LNCAP (cell line): ENCODE results near the gene SLC35C1.
A peak's percentile ranks its signal among the peaks of the same experiment; 100 is the strongest.

Experiments used
- TF ChIP-seq, protein P1 (sequence below): fragments of 450-650 bp; IDR thresholded peaks from 2 replicates; pipeline ENCODE4 v1.5.1; 2017; ENCODE audit warnings: mild to moderate bottlenecking

SLC35C1 gene

DNA sequence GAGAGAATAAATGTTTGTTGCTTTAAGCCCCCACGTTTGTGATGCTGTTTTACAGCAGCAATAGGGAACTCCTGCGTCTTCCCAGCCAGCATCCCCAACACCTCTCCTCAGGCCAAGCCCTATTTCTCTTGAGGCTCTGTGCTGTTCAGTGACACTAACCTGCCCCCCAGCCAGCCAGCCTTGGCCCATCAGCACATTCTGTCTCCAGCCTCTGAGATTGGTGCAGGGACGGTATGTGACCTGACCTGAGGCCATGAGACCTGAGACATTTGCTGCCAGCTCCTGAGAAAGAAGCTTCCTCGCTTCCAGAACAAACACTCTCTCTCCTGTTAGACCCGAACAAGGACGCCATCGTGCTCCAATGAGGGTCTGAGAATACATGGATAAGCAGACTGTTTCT is 38.5 kb upstream of the SLC35C1 start:
- TF ChIP-seq, protein P1, sequence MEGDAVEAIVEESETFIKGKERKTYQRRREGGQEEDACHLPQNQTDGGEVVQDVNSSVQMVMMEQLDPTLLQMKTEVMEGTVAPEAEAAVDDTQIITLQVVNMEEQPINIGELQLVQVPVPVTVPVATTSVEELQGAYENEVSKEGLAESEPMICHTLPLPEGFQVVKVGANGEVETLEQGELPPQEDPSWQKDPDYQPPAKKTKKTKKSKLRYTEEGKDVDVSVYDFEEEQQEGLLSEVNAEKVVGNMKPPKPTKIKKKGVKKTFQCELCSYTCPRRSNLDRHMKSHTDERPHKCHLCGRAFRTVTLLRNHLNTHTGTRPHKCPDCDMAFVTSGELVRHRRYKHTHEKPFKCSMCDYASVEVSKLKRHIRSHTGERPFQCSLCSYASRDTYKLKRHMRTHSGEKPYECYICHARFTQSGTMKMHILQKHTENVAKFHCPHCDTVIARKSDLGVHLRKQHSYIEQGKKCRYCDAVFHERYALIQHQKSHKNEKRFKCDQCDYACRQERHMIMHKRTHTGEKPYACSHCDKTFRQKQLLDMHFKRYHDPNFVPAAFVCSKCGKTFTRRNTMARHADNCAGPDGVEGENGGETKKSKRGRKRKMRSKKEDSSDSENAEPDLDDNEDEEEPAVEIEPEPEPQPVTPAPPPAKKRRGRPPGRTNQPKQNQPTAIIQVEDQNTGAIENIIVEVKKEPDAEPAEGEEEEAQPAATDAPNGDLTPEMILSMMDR: no peak

DNA sequence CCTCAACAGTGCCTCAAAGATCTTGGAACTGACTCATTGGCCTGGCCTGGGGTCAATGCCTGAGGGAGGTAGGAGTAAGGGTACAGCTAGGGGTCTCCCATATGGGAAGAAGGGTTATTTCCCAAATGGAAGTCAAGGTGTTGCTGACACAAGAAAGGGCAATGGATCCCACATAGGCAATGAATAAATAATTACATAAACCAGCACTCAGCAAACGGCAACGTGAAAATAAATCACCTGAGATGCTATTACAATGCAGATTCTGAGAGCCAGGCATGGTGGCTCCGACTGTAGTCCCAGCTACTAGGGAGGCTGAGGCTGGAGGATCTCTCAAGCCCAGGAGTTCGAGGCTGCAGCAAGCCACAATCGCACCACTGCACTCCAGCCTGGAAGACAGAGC is 36.5 kb upstream of the SLC35C1 start:
- TF ChIP-seq, protein P1: no peak

DNA sequence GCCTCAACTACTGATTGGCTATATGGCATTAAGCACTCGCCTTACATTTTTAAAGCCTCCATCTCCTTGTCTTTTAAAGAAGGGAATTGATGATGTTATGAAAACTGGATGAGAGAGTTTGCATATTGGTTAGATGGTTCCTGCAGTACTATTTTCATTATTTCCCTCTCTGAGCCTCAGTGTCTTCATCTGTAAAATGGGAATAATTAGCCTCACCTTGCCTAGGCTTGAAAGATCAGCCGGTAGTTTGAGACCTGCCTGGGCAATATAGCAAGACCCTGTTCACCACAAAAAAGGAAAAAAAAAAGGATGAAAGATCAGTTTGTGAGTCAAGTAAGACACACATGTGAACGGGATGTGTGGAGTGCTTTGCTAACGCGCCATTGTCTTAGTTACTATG is 35.0 kb upstream of the SLC35C1 start:
- TF ChIP-seq, protein P1: no peak

DNA sequence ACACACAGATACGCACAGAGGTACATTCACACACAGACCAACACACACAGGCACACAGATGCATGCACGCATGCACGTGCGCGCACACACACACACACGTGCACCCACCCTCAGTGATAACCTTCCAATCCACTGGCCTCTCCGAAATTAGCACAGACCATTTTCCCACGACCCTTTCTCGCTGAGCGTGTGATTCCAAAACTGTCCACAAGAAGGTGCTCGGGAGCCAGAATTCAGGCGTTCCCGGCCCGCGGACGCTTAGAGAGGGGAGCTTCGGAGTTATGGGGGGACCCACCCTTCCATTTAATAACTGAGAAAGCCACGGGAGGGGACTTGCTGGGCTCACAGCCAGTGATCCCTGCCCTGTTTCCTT is 33.8 kb upstream of the SLC35C1 start:
- TF ChIP-seq, protein P1: peak; percentile 88

DNA sequence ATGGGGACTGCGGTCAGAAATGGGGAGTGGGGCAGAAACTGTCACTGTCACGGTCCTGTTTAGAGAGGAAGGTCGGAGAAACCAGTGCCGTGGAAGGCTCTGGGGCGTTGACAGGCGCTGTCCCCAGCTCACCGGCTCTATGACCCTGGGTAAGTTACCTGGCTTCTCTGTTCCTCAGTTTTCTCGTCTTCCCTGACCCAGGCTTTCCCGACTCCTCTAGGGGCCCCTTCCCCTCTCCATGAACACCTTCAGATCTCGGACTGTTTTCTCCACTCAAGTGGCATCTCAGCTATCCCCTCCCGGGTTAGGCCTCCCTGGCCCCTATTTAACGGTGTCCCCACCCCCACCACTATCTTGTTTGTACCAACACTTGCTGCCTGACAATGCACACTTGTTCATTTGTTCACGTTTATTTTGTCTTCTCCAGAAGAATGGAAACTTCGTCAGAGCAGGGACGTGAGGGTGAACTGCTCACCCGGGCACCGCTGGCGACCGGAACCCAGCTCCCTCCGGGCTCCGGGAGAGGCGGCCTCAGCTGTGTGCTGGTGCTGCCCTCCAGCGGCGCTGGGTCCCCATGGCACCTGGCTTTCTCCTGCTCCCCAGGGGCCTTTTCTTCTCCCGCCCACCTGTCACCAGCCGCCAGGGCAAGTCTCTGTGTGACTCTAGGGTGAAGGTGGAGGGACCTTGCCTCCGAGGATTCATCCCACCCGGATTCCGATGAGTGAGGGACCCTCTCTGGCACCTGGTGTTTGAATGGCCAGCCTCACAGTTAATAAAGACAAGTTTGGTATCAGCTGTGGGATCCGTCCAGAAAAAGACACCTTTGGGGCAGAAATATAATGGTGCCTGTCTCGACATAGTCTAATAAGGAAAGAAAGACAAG is 33.1 kb upstream of the SLC35C1 start:
- TF ChIP-seq, protein P1: peak; percentile 97

DNA sequence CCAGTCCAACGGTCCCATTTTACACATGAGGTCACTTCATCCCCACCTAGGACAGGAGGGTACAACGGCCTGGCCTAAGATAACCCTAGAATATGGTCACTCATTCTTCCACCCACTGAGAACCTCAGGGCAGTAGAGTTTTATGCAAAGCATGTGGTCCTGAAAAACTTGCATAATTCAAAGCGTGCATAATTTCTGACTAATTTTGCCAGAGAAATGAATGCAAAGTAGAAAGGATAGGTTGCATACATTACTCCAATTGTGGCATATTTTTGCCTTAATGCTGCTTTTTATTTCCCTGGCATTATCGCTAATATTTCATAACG is 32.5 kb upstream of the SLC35C1 start:
- TF ChIP-seq, protein P1: no peak

DNA sequence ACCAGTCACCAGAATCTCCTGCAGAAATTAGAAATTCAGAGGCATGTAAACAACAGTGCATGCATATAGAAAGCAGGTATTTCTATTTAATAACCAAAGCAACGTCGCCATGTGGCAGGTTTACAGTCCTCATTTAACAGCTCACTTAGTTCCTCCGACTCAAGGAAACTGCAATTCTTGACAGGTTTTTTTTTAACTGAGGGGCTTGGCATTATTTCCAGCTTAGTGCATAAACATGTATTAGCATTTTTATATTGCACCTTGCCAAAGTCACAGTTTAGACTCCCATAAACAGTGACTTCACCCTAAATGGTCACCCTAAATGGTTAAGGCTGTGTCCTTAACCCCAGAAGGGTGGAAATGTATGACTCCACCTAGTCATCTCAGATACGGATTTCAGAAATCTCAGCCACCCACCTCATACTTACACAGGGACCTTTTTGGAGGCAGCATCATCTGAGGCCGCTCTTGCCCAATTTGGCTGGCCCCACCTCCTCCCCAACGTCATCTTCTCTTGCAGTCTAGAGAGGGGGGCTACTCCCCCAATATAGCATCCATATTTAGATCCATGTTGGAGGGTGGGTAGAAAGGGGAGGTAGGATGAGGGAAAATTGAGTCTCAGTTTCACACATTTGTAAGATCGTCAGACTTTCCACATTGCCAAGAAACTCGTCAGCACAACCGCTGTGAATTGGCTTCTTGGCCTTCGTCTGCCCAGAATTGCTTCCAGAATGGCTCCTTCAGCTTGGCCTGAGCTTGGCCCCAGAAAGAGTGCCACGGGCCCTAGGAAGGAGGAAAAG is 31.8 kb upstream of the SLC35C1 start:
- TF ChIP-seq, protein P1: no peak
